ENCODE results near the gene ACR. TPM values are rescaled to one million over a fixed set of nuclear protein-coding genes. Genes with fewer than 3 reads are reported as not detected.
A peak's percentile ranks its signal among the peaks of the same experiment; 100 is the strongest.

The ACR gene
- total and polyA plus RNA-seq, 4 donors, result 0.07 to 0.17 (median 0.12) TPM

DNA sequence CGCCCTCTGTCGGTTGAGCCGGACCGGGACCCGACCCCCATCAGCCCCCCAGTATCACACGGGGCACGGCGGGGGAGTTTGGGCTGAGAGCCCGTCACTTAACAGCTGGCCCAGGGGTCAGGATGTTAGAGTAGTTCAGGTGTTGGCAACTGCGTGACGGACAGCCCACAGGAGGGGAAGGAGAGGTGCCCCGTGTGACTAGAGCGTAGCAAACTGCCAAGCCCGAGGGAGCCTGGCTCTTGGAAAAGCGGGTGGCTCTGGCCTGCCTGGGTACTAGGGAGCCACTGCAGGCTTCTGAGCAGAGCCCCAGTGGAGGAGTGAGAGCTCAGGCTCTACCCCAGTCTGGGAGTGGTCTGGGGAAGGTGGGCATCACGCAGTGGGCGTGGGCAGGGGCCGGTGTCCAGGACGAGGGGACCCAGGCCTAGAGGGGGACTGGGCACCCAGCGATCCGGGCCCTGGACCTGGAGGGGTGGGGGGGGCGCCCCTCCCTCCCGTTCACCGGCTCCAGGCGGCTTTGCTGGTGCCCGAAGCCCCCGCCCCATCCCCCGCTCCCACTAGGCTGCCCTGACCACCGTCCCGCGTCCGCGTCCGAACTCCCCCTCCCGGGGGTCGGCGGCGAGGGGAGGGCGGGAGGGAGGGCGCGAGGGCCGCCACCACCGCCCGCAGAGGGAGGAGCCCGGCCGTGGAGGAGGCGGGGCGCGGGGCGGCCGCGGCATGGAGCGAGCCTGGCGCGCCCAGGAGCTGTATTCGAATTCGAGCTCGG, 41.0 kb upstream of the ACR start:
- H3K27ac ChIP-seq (ENCODE audit: low read depth in 1 of 2, low read length in 2 of 2), result no peak overlapping the region
- peaks cover 15 to 53% (median 39%) of the 10 kb centered on the region in 4 donors for H3K4me1 ChIP-seq (ENCODE audit: control insufficient read depth in 4 of 4, insufficient read depth in 4 of 4, low read length in 3 of 4)
- H3K27me3 ChIP-seq (ENCODE audit: control insufficient read depth in 4 of 4, insufficient read depth in 4 of 4, low read length in 3 of 4), result no peaks in the 10 kb centered on the region
- no peak for DNase-seq (ENCODE audit: low spot score)
- 23% methylated on average over 55 of the region's 58 CpGs for WGBS
- H3K9ac ChIP-seq (ENCODE audit: low read depth in 1 of 2, low read length in 2 of 2), result no peak overlapping the region
- H3K36me3 ChIP-seq (ENCODE audit: control insufficient read depth in 4 of 4, insufficient read depth in 3 of 4, low read depth in 1 of 4, low read length in 3 of 4), result peaks cover 0 to 2% (median 0%) of the 10 kb centered on the region in 4 donors
- H3K4me3 ChIP-seq (ENCODE audit: low read depth in 1 of 3, low read length in 3 of 3), result peak overlapping the region in 2 of 3 donors; percentile 29 to 71
- TF ChIP-seq, protein P1, sequence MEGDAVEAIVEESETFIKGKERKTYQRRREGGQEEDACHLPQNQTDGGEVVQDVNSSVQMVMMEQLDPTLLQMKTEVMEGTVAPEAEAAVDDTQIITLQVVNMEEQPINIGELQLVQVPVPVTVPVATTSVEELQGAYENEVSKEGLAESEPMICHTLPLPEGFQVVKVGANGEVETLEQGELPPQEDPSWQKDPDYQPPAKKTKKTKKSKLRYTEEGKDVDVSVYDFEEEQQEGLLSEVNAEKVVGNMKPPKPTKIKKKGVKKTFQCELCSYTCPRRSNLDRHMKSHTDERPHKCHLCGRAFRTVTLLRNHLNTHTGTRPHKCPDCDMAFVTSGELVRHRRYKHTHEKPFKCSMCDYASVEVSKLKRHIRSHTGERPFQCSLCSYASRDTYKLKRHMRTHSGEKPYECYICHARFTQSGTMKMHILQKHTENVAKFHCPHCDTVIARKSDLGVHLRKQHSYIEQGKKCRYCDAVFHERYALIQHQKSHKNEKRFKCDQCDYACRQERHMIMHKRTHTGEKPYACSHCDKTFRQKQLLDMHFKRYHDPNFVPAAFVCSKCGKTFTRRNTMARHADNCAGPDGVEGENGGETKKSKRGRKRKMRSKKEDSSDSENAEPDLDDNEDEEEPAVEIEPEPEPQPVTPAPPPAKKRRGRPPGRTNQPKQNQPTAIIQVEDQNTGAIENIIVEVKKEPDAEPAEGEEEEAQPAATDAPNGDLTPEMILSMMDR (IDR thresholded peaks at IDR 0.05; ENCODE audit: low read depth, low read length, missing input control), result peak; percentile 1
- TF ChIP-seq RAD21 (IDR thresholded peaks at IDR 0.05) (peak in 1 of 2 donors; percentile 36), YY1 (IDR thresholded peaks at IDR 0.05) (no peak), FOXA2 (IDR thresholded peaks at IDR 0.05) (no peak), HNF4G (IDR thresholded peaks at IDR 0.05) (no peak)
- no peaks in the 10 kb centered on the region for H3K9me3 ChIP-seq (ENCODE audit: control insufficient read depth in 4 of 4, low read length in 3 of 4)

DNA sequence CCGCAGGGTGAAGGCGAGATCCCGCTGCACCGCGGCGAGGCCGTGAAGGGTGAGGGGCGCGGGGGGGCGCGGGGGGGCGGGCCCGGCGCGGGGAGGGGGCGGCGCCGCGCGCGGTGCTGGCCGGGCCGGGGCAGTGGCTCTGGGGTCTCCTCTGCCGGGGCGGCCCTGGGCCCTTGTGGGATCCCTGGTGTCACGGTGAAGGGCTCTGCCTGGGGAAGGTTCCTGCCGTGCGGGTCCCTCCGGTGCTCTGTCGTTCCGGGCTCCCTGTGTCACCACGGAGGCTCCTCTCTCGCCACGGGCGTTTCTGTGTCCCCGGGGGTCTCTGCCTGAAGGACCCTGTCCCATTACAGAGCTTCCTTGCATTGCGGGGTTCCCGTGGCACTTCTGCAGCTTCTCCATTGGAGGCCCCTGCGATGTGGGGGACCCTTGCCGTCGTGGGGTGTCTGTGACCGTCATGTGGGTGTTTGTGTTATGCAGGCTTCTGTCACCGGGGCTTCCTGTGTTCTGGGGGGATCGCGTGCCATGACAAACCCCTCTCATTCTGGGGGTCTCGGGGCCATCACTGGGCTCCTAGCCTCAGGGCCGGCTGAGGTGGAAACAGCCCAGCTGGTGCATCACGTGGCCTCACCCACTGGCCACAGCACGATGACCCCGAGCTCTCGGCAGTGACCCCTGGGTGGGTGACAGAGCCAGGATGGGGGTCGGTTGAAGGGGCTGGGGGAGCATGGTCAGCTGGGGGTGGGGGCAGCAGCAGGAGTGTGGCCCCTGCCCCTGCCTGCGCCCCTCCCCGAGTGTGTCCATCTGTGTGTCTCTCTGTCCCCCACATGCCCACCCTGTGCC, 40.1 kb upstream of the ACR start:
- Histone ChIP-seq H3K27me3 (ENCODE audit: control insufficient read depth in 4 of 4, insufficient read depth in 4 of 4, low read length in 3 of 4) (no peaks in the 10 kb centered on the region), H3K9ac (ENCODE audit: low read depth in 1 of 2, low read length in 2 of 2) (peak overlapping the region in 1 of 2 donors; percentile 77), H3K36me3 (ENCODE audit: control insufficient read depth in 4 of 4, insufficient read depth in 3 of 4, low read depth in 1 of 4, low read length in 3 of 4) (peaks cover 0 to 3% (median 0%) of the 10 kb centered on the region in 4 donors), H3K27ac (ENCODE audit: low read depth in 1 of 2, low read length in 2 of 2) (peak overlapping the region; percentile 98), H3K4me3 (ENCODE audit: low read depth in 1 of 3, low read length in 3 of 3) (peak overlapping the region; percentile 38 to 74 (median 71)), H3K9me3 (ENCODE audit: control insufficient read depth in 4 of 4, low read length in 3 of 4) (no peaks in the 10 kb centered on the region), H3K4me1 (ENCODE audit: control insufficient read depth in 4 of 4, insufficient read depth in 4 of 4, low read length in 3 of 4) (peaks cover 17 to 61% (median 46%) of the 10 kb centered on the region in 4 donors)
- DNase-seq (ENCODE audit: low spot score), result no peak
- TF ChIP-seq TAF1 (conservative IDR thresholded peaks at IDR 0.05) (no peak), NR2F2 (IDR thresholded peaks at IDR 0.05) (no peak), GABPA (IDR thresholded peaks at IDR 0.05 in 1 of 2, conservative IDR thresholded peaks at IDR 0.05 in 1 of 2) (no peak)
- 32% methylated on average over 54 of the region's 54 CpGs for WGBS

DNA sequence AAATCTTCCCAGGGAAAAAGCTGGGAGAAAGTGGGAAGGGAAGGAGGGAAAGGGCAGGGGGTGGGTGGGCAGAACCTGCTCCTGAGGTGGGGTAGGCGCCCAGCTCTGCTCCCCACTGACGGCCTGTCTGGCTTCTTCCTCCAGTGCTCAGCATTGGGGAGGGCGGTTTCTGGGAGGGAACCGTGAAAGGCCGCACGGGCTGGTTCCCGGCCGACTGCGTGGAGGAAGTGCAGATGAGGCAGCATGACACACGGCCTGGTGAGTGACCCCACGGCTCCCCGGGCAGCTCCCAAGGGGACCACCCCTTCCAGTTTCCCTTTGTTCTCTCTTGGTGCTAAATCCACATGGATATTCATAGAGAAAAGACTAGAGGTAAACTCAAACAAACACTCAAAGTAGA, 39.5 kb upstream of the ACR start:
- Histone ChIP-seq H3K27me3 (ENCODE audit: control insufficient read depth in 4 of 4, insufficient read depth in 4 of 4, low read length in 3 of 4) (no peaks in the 10 kb centered on the region), H3K36me3 (ENCODE audit: control insufficient read depth in 4 of 4, insufficient read depth in 3 of 4, low read depth in 1 of 4, low read length in 3 of 4) (peaks cover 0 to 6% (median under 1%) of the 10 kb centered on the region in 4 donors), H3K27ac (ENCODE audit: low read depth in 1 of 2, low read length in 2 of 2) (peak overlapping the region; percentile 98), H3K4me3 (ENCODE audit: low read depth in 1 of 3, low read length in 3 of 3) (peak overlapping the region in 2 of 3 donors; percentile 71 to 74), H3K9me3 (ENCODE audit: control insufficient read depth in 4 of 4, low read length in 3 of 4) (no peaks in the 10 kb centered on the region), H3K9ac (ENCODE audit: low read depth in 1 of 2, low read length in 2 of 2) (peak overlapping the region in 1 of 2 donors; percentile 49), H3K4me1 (ENCODE audit: control insufficient read depth in 4 of 4, insufficient read depth in 4 of 4, low read length in 3 of 4) (peaks cover 17 to 68% (median 49%) of the 10 kb centered on the region in 4 donors)
- DNase-seq (ENCODE audit: low spot score), result no peak
- TF ChIP-seq FOXA2 (IDR thresholded peaks at IDR 0.05) (no peak), HNF4A (conservative IDR thresholded peaks at IDR 0.05) (no peak), NR2F2 (IDR thresholded peaks at IDR 0.05) (peak; percentile 7), TAF1 (conservative IDR thresholded peaks at IDR 0.05) (no peak), JUND (IDR thresholded peaks at IDR 0.05) (no peak), RAD21 (IDR thresholded peaks at IDR 0.05) (no peak)
- TF ChIP-seq, protein P2, sequence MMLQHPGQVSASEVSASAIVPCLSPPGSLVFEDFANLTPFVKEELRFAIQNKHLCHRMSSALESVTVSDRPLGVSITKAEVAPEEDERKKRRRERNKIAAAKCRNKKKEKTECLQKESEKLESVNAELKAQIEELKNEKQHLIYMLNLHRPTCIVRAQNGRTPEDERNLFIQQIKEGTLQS (IDR thresholded peaks at IDR 0.05), result no peak
- WGBS, result 31% methylated on average over 12 of the region's 12 CpGs

Measured in liver (tissue), 9 donors.